NCI-H510A (cell line): ENCODE results near the gene FAM199X.
A peak's percentile ranks its signal among the peaks of the same experiment; 100 is the strongest.

Source experiments
- DNase-seq: peaks from one replicate; lab custom pipeline; 2025; lab: John Stamatoyannopoulos, UW

The FAM199X gene

DNA sequence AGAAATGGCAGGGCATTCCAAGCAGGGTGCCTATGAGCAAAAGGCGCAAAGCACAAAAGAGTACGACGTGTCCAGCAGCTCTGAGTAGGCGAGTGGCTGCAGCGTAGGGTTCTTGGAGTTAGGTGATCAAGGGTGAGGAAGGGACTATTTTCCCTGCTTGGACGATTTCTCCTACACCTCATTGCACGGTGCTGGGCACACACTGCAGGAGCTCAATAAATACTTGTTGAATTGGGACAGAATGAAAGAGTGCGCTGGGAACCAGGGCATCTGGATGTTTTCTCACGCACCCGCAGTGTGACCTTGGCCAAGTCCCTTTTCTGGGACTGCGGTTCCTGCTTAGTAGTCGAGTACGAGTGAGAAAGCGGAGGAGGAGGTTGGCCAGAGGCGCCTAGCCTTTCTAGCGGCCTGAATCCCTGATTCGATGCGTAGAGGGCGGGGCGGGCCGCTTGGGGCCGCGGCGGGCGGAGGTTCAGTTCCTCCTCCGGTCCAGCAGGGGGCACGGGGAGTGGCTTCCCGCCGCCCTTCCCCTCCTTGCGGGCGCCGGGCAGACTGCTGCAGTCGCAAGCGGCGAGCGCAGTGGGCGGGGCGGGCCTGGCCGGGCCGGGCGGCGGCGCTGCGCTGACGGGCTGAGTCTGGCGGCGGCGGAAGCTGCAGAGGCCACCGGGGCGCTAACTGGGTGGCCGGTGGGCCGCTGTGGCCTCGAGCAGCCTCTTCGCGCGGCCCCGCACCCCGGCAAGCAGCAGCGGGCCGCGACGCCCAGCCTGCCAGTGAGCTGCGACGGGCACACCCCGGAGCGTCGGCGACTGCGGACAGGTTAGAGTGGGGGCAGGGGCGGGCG is at the start of gene FAM199X:
Gene FAM199X, plus strand, starts transcription at position 560 of the 841 bp plus-strand sequence. CDS start 333 bp downstream, outside the sequence.
- DNase-seq, result peak; percentile 79

DNA sequence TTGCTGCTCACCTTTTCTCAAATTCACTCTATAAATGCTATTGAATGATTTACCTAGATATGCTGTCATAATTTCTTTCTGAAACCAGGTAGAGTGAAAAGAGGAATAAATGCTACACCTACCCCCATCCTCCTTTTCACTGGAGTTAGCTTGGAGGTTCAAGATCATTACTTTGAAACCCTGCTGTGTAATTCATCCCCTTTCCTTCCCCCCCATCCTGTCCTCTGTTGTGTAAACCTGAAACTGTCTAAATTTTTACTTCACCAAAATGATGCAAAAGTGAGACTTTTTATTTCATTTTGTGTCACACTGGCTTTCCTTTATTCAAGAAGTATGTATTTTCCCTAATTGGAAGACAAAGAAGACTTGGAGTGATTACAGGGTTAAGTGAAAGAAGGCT is 48.5 kb upstream of the FAM199X start:
- DNase-seq, result no peak

DNA sequence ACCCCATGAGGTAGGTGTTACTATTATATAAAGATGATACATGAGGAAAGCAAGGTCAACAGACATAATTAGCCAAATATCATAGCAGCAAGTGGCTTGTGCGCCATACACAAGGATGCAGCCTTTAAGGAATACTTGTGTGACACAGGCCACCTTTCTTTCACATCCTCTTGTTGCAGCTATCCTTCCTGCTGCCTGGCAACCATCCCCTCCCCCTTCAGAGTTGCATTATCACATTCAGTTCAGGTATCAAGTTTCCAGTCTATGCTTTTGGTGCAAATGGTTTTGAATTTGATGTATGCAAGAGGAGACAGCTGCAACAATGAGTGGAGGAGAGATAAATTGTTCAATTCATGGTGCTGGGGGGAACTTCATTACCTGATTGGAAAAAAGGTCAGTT is 47.5 kb upstream of the FAM199X start:
- no peak for DNase-seq

- no peak for DNase-seq
These were observed 43.4 kb upstream of the FAM199X start for GRCh38 chrX:104122829-104123228.

DNA sequence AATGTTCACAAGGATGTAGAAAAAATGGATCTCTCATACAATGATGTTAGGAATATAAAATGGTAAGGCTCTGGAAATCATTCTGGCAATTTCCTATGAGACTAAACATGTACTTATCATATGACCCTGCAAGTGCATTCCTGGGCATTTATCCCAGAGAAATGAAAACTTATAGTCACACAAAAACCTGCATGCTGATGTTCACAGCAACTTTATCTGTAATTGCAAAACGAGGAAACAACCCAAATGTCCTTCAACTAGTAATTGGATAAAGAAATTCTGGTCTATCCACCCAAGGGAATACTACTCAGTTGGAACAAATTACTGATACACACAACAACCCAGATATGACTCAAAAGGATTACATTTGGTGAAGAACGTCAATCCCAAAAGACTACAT is 39.4 kb upstream of the FAM199X start:
- no peak for DNase-seq

DNA sequence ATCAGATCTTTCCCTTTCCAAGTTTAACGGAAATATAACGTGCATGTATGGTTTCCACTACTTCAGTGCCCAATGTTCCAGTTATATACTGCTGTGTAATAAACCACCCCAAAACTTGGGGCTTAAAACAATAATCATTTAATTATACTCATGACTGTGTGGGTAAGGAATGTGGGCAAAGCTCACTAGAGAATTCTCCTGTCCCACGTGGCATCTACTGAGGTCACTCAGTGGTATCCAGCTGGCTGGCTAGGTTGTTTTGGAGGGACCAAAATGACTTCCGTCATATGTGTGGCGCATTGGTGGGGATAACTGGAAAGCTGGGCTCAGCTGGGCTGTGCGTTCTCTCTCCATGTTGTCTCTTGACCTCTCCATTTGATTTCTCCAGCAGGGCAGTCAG is 35.4 kb upstream of the FAM199X start:
- no peak for DNase-seq

GRCh38 chrX:104134583-104135261 is 31.5 kb upstream of the FAM199X start:
- no peak for DNase-seq

- DNase-seq, result no peak
These were observed 30.6 kb upstream of the FAM199X start for GRCh38 chrX:104135677-104136076.

- peak; percentile 44 for DNase-seq
These were observed 29.8 kb upstream of the FAM199X start for GRCh38 chrX:104136241-104137019.

- DNase-seq, result no peak
These were observed 28.8 kb upstream of the FAM199X start for GRCh38 chrX:104137496-104137895.

- no peak for DNase-seq
These were observed 25.0 kb upstream of the FAM199X start for GRCh38 chrX:104141087-104141760.

GRCh38 chrX:104151037-104151436 is 15.2 kb upstream of the FAM199X start:
- DNase-seq, result no peak

DNA sequence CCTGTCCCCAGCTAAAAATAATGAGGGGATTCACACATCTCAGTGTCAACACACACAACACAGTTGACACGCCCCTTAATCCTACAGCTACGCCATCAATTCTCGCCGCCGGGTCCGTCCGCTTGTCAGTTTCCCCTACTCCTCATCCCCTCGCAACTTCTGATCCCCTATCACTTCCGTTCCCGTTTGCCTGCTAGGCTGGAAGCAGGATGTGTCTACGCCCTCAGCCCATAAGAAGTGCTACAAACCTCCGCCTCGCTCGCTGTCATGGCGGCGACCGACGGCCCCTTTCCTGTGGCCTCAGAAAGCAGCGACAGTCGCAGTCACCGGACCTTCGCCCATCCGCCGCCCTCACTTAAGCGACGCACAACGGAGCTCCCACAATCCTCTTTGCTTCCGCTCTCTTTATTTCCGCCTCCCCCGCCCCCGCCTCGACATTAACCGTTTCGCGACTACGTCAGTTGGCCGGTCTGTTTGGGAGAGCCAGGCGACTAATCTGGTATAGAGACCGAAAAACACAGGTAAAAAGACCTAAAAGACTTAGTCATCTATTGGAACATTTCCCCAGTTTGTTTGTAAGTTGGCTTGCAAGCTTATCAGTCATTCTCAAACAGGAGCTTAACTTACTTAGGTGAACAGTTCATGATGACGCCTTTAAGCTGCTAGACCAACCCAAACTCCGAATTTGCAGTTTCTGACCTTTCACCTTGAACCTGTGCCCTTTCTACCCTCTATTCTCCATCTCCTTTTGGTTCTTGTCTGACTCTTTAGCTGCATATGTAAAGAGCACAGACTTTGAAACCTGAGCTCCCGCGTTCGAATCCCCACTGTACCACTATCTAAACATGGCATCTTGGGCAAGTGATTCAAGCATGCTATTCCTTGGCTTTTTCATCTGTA is 9.4 kb upstream of the FAM199X start, which contains the start of gene SLC25A53:
Gene SLC25A53, minus strand, starts transcription at position 380 of the 900 bp plus-strand sequence. CDS start 51,752 bp downstream, outside the sequence.
- peak; percentile 88 for DNase-seq

DNA sequence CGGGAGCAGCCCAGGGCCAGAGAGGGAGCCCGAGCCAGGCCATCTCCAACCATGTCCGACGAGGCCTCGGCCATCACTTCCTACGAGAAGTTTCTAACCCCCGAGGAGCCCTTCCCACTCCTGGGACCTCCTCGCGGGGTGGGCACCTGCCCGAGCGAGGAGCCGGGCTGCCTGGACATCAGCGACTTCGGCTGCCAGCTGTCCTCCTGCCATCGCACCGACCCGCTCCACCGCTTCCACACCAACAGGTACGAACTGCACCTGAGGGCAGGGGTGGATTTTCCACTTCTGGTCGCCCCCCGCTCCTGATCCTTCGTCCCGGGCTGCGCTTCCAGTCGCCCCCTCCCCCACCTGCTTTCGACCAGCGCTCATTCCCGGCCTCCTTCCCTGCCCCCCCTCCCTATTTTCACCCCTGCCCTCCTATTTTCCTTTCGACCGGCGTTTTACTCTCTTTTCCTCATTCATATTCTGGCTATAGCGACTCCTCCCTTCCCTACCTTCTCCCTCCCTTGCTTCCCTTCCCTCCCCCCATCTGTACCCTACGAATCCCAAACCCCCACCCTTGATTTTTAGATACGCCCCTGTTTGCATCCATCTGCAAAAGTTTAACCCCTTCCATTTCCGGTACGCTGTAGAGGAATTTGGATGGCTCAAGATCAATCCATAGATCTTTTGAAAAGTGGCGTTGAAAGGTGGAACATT is 633 bp downstream of the FAM199X start:
- no peak for DNase-seq

- DNase-seq, result no peak
These were observed 1.9 kb downstream of the FAM199X start for GRCh38 chrX:104168127-104168526.

GRCh38 chrX:104172121-104172520 is 5.9 kb downstream of the FAM199X start:
- no peak for DNase-seq

DNA sequence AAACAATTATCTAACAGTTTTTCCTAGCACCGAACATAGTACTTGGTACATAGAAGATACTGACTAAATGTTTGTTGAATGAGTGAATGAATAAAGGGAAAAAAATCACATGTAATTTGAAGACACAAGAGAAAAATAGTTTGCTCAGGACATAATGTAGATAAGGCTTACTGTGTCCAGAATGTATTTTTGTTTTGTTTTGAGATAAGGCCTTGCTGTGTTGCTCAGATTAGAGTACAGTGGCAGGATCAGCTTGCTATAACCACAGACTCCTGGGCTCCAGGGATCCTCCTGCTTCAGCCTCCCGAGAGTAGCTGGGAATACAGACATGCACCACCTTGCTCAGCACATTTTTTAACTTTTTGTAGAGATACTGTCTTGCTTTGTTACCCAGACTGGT is 6.5 kb downstream of the FAM199X start:
- DNase-seq, result no peak

GRCh38 chrX:104173841-104174240 is 7.6 kb downstream of the FAM199X start:
- no peak for DNase-seq

DNA sequence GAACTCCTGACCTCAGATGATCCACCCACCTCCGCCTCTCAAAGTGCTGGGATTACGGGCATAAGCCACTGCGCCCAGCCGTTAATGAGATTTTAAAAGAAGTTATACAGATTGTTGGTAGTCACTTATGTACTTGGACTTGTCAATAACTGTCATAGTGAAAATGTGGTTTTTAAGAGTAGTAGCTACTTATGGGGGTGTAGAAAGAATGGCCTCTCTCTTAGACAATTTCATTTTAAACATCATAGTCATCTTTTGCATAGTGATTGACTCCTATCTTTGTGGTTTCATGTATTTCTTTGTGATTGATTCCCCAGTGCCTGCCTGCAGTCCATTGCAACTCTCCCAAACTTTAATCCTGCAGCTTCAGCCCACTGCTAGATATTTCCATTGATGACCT is 17.4 kb downstream of the FAM199X start:
- DNase-seq, result no peak

- no peak for DNase-seq
These were observed 21.7 kb downstream of the FAM199X start for GRCh38 chrX:104187931-104188330.
